ENCODE data around the gene ZNF684. TPM values are rescaled to one million over a fixed set of nuclear protein-coding genes. Genes with fewer than 3 reads are reported as not detected.
"Not testable (repeated sequence)": the region's sequence is repeated elsewhere in the genome, so short reads cannot be mapped to it uniquely, and the experiment has no call there.

ZNF684 gene
- polyA plus RNA-seq, 1 donor, result 3.1 TPM

GRCh38 chr1:40567825-40568224 is 36.4 kb downstream of the ZNF684 start:
- DNase-seq (ENCODE audit: low read depth), result no peak

GRCh38 chr1:40574805-40575204 is 43.4 kb downstream of the ZNF684 start:
- DNase-seq (ENCODE audit: low read depth), result not testable (repeated sequence)

- no peak for DNase-seq (ENCODE audit: low read depth)
These were observed 43.9 kb downstream of the ZNF684 start for GRCh38 chr1:40575336-40575735.

GRCh38 chr1:40582116-40582515 is 50.7 kb downstream of the ZNF684 start:
- no peak for DNase-seq (ENCODE audit: low read depth)

- no peak for DNase-seq (ENCODE audit: low read depth)
These were observed 52.5 kb downstream of the ZNF684 start for GRCh38 chr1:40583980-40584379.

GRCh38 chr1:40588586-40588985 is 57.1 kb downstream of the ZNF684 start:
- no peak for DNase-seq (ENCODE audit: low read depth)

GRCh38 chr1:40592107-40592803 is 60.8 kb downstream of the ZNF684 start:
- DNase-seq (ENCODE audit: low read depth), result no peak

- no peak for DNase-seq (ENCODE audit: low read depth)
These were observed 62.2 kb downstream of the ZNF684 start for GRCh38 chr1:40593449-40594186.

- no peak for DNase-seq (ENCODE audit: low read depth)
These were observed 62.7 kb downstream of the ZNF684 start for GRCh38 chr1:40594187-40594531.

GRCh38 chr1:40595623-40596022 is 64.2 kb downstream of the ZNF684 start:
- no peak for DNase-seq (ENCODE audit: low read depth)

Other genes starting within 250 kb of the ZNF684 start
- 1.6 TPM for gene COL9A2, start 214.4 kb upstream of the ZNF684 start, polyA plus RNA-seq (ENCODE audit: insufficient read length)
- gene SMAP2, start 157.9 kb upstream of the ZNF684 start, polyA plus RNA-seq (ENCODE audit: insufficient read length), result 15.1 TPM
- gene ZFP69B, start 81.2 kb upstream of the ZNF684 start, polyA plus RNA-seq (ENCODE audit: insufficient read length), result 3.1 TPM
- gene ZFP69, start 54.3 kb upstream of the ZNF684 start, polyA plus RNA-seq (ENCODE audit: insufficient read length), result 5.8 TPM
- gene EXO5, start 22.9 kb upstream of the ZNF684 start, polyA plus RNA-seq (ENCODE audit: insufficient read length), result 8.2 TPM
- gene RIMS3, start 134.0 kb downstream of the ZNF684 start, polyA plus RNA-seq (ENCODE audit: insufficient read length), result 0.57 TPM
- 53.4 TPM for gene NFYC, start 160.1 kb downstream of the ZNF684 start, polyA plus RNA-seq (ENCODE audit: insufficient read length)